Loucy (cell line): Measurements from ENCODE around the gene RXRA.

ENCODE experiments used
- H2AFZ ChIP-seq: fragments of 200-600 bp; sonication (generic); 2 replicates; pipeline ENCODE4 v1.6.0; 2016; ENCODE audit warnings: antibody characterized with exemption, mild to moderate bottlenecking, low read length, moderate library complexity
- H3F3A ChIP-seq: fragments of 200-600 bp; 2 replicates; pipeline ENCODE4 v1.6.0; 2016; ENCODE audit warnings: antibody characterized with exemption, low read depth, mild to moderate bottlenecking
- H3K27me3 ChIP-seq: fragments of 200-600 bp; sonication (generic); 2 replicates; pipeline ENCODE4 v1.6.1; 2014; ENCODE audit warnings: low read length, mild to moderate bottlenecking; ENCODE audit not compliant: insufficient read depth, poor library complexity, severe bottlenecking
- H3K36me3 ChIP-seq: fragments of 200-600 bp; sonication (generic); 2 replicates; pipeline ENCODE4 v1.6.1; 2016; ENCODE audit warnings: low read length; ENCODE audit not compliant: insufficient read depth
- H3K4me1 ChIP-seq: fragments of 200-600 bp; sonication (generic); 2 replicates; pipeline ENCODE4 v1.5.1; 2014; ENCODE audit warnings: low read length, mild to moderate bottlenecking; ENCODE audit not compliant: insufficient read depth, poor library complexity, severe bottlenecking
- H3K4me2 ChIP-seq: fragments of 200-600 bp; sonication (generic); 2 replicates; pipeline ENCODE4 v1.6.0; 2014; ENCODE audit warnings: antibody characterized with exemption, low read length, low read depth, mild to moderate bottlenecking; ENCODE audit not compliant: poor library complexity, severe bottlenecking
- H3K4me3 ChIP-seq: fragments of 200-600 bp; sonication (generic); 2 replicates; pipeline ENCODE4 v1.5.1; 2014; ENCODE audit warnings: low read length, mild to moderate bottlenecking, mixed read lengths; ENCODE audit not compliant: poor library complexity, severe bottlenecking
- H3K79me2 ChIP-seq: fragments of 200-600 bp; sonication (generic); 2 replicates; pipeline ENCODE4 v1.6.1; 2014; ENCODE audit warnings: low read length; ENCODE audit not compliant: insufficient read depth
- H3K9ac ChIP-seq: fragments of 200-600 bp; sonication (generic); 2 replicates; pipeline ENCODE4 v1.6.0; 2014; ENCODE audit warnings: mild to moderate bottlenecking, low read depth, low read length, moderate library complexity; ENCODE audit not compliant: poor library complexity, severe bottlenecking
- H3K9me2 ChIP-seq: fragments of 200-600 bp; sonication (generic); replicated peaks from 2 replicates; pipeline ENCODE4 v1.6.1; 2016; ENCODE audit warnings: low read depth, low read length, mixed read lengths
- H3K9me3 ChIP-seq: fragments of 200-600 bp; sonication (generic); 2 replicates; pipeline ENCODE4 v1.6.1; 2014; ENCODE audit warnings: mild to moderate bottlenecking, antibody characterized with exemption, low read length, low read depth; ENCODE audit not compliant: insufficient read depth
- H4K20me1 ChIP-seq: fragments of 200-600 bp; sonication (generic); 2 replicates; pipeline ENCODE4 v1.6.0; 2014; ENCODE audit warnings: antibody characterized with exemption, low read length, mild to moderate bottlenecking; ENCODE audit not compliant: insufficient read depth, poor library complexity, severe bottlenecking
- CTCF ChIP-seq: fragments of 200-600 bp; sonication (generic); conservative IDR thresholded peaks from 2 replicates; pipeline ENCODE4 v1.5.1; 2014; ENCODE audit warnings: mild to moderate bottlenecking, antibody characterized with exemption, low read length
- EZH2phosphoT487 ChIP-seq: fragments of 200-600 bp; IDR thresholded peaks from 2 replicates; pipeline ENCODE4 v1.6.1; 2018; ENCODE audit warnings: antibody characterized with exemption, mild to moderate bottlenecking, moderate library complexity, borderline replicate concordance

Gene RXRA

GRCh38 chr9:134291961-134292871 is 34.0 kb upstream of the RXRA start:
- no peaks in the 10 kb centered on the region for H3K9me3 ChIP-seq
- H4K20me1 ChIP-seq: no peaks in the 10 kb centered on the region
- peaks cover 13% of the 10 kb centered on the region for H3K4me1 ChIP-seq
- no peak for TF ChIP-seq EZH2phosphoT487
- no peak for TF ChIP-seq CTCF
- no peak overlapping the region for H3K4me3 ChIP-seq
- H3K36me3 ChIP-seq: no peaks in the 10 kb centered on the region
- H2AFZ ChIP-seq: no peak overlapping the region
- H3K9ac ChIP-seq: no peak overlapping the region
- no peaks in the 10 kb centered on the region for H3F3A ChIP-seq
- H3K9me2 ChIP-seq: no peaks in the 10 kb centered on the region
- no peaks in the 10 kb centered on the region for H3K79me2 ChIP-seq
- H3K4me2 ChIP-seq: no peak overlapping the region
- H3K27me3 ChIP-seq: no peaks in the 10 kb centered on the region

- no peaks in the 10 kb centered on the region for H3F3A ChIP-seq
- no peak for TF ChIP-seq EZH2phosphoT487
- no peak for TF ChIP-seq CTCF
- no peaks in the 10 kb centered on the region for H3K27me3 ChIP-seq
- no peak overlapping the region for H2AFZ ChIP-seq
- no peak overlapping the region for H3K4me3 ChIP-seq
- no peak overlapping the region for H3K9ac ChIP-seq
- no peaks in the 10 kb centered on the region for H3K36me3 ChIP-seq
- H3K9me2 ChIP-seq: no peaks in the 10 kb centered on the region
- no peaks in the 10 kb centered on the region for H4K20me1 ChIP-seq
- H3K9me3 ChIP-seq: no peaks in the 10 kb centered on the region
- H3K4me1 ChIP-seq: peaks cover 8% of the 10 kb centered on the region
- no peak overlapping the region for H3K4me2 ChIP-seq
- no peaks in the 10 kb centered on the region for H3K79me2 ChIP-seq
Measured at GRCh38 chr9:134293031-134293521, 33.2 kb upstream of the RXRA start.

- no peaks in the 10 kb centered on the region for H4K20me1 ChIP-seq
- no peaks in the 10 kb centered on the region for H3K79me2 ChIP-seq
- no peak overlapping the region for H2AFZ ChIP-seq
- peaks cover 2% of the 10 kb centered on the region for H3K4me1 ChIP-seq
- H3K9me2 ChIP-seq: no peaks in the 10 kb centered on the region
- H3K9me3 ChIP-seq: no peaks in the 10 kb centered on the region
- no peak overlapping the region for H3K9ac ChIP-seq
- no peak overlapping the region for H3K4me2 ChIP-seq
- H3K36me3 ChIP-seq: no peaks in the 10 kb centered on the region
- H3K27me3 ChIP-seq: no peaks in the 10 kb centered on the region
- no peaks in the 10 kb centered on the region for H3F3A ChIP-seq
- no peak overlapping the region for H3K4me3 ChIP-seq
- no peak for TF ChIP-seq EZH2phosphoT487
- no peak for TF ChIP-seq CTCF
Measured at GRCh38 chr9:134293611-134294152, 32.6 kb upstream of the RXRA start.
